ENCODE results near the gene SELENOO.

Gene SELENOO

GRCh38 chr22:50232481-50233151 is 31.8 kb downstream of the SELENOO start:
- DNase-seq (ENCODE audit: low read depth in 3 of 3), result no peak

- no peak for DNase-seq (ENCODE audit: low read depth in 3 of 3)
Observed at GRCh38 chr22:50233223-50233622, 32.4 kb downstream of the SELENOO start.

GRCh38 chr22:50236731-50237409 is 36.1 kb downstream of the SELENOO start:
- no peak for DNase-seq (ENCODE audit: low read depth in 3 of 3)

GRCh38 chr22:50238755-50239154 is 37.9 kb downstream of the SELENOO start:
- no peak for DNase-seq (ENCODE audit: low read depth in 3 of 3)

- DNase-seq (ENCODE audit: low read depth in 3 of 3), result no peak
Observed at GRCh38 chr22:50242406-50242949, 41.7 kb downstream of the SELENOO start.

- no peak for DNase-seq (ENCODE audit: low read depth in 3 of 3)
Observed at GRCh38 chr22:50243685-50244419, 43.0 kb downstream of the SELENOO start.

GRCh38 chr22:50244420-50245213 is 43.8 kb downstream of the SELENOO start, which contains the start of gene TUBGCP6:
Gene TUBGCP6 (minus strand): TSS chr22:50245023. CDS start chr22:50244459, 564 bp downstream.
- peak; percentile 85 to 93 (median 89) for DNase-seq (ENCODE audit: low read depth in 3 of 3)

GRCh38 chr22:50245214-50246072 is 44.6 kb downstream of the SELENOO start:
- DNase-seq (ENCODE audit: low read depth in 3 of 3), result no peak

GRCh38 chr22:50246242-50247175 is 45.7 kb downstream of the SELENOO start:
- no peak for DNase-seq (ENCODE audit: low read depth in 3 of 3)

GRCh38 chr22:50247748-50248147 is 46.9 kb downstream of the SELENOO start:
- no peak for DNase-seq (ENCODE audit: low read depth in 3 of 3)

- DNase-seq (ENCODE audit: low read depth in 3 of 3), result no peak
Observed at GRCh38 chr22:50248196-50249081, 47.6 kb downstream of the SELENOO start.

GRCh38 chr22:50249341-50250248 is 48.8 kb downstream of the SELENOO start:
- no peak for DNase-seq (ENCODE audit: low read depth in 3 of 3)

- no peak for DNase-seq (ENCODE audit: low read depth in 3 of 3)
Observed at GRCh38 chr22:50250249-50250554, 49.4 kb downstream of the SELENOO start.

- DNase-seq (ENCODE audit: low read depth in 3 of 3), result peak; percentile 49 to 86 (median 73)
Observed at GRCh38 chr22:50250555-50251476, 50.0 kb downstream of the SELENOO start, which contains the start of gene HDAC10. Gene HDAC10 (minus strand): TSS chr22:50251265. CDS start chr22:50251032, 233 bp downstream.

GRCh38 chr22:50251477-50252081 is 50.8 kb downstream of the SELENOO start:
- DNase-seq (ENCODE audit: low read depth in 3 of 3), result no peak

Measured in stimulated activated CD4-positive, alpha-beta T cell treated with anti-CD3 and anti-CD28 coated beads, TNF-alpha, amount 100 ng/mL, for 24 hours (primary cell).